B cell (primary cell): Measurements from ENCODE around the gene LONP1.

Experiments
- CTCF ChIP-seq: fragments of 200-600 bp; IDR thresholded peaks from one replicate; pipeline ENCODE4 v1.8.0; 2022; ENCODE audit warnings: antibody characterized with exemption, mild to moderate bottlenecking
- EZH2 ChIP-seq: IDR thresholded peaks from 2 replicates; pipeline ENCODE4 v1.6.1; 2012; ENCODE audit warnings: borderline replicate concordance, low read depth, mild to moderate bottlenecking, moderate library complexity, low read length; ENCODE audit not compliant: insufficient read depth, poor library complexity, severe bottlenecking

GRCh38 chr19:5749505-5749904 lies 29.6 kb upstream of the LONP1 start:
- no peak for TF ChIP-seq CTCF
- TF ChIP-seq EZH2, result no peak
